ENCODE results near the gene FARP2.

The FARP2 gene

GRCh38 chr2:241359481-241360045 is 3.5 kb downstream of the FARP2 start:
- DNase-seq (ENCODE audit: low read depth), result no peak
- no peak overlapping the region for H3K4me3 ChIP-seq (ENCODE audit: control insufficient read depth, low read depth, low read length)
- no peak for TF ChIP-seq CTCF (conservative IDR thresholded peaks at IDR 0.05; ENCODE audit: control insufficient read depth, insufficient read depth, low read depth, low read length)

- no peak for TF ChIP-seq CTCF (conservative IDR thresholded peaks at IDR 0.05; ENCODE audit: control insufficient read depth, insufficient read depth, low read depth, low read length)
- no peak overlapping the region for H3K4me3 ChIP-seq (ENCODE audit: control insufficient read depth, low read depth, low read length)
- DNase-seq (ENCODE audit: low read depth), result no peak
These were observed 7.3 kb downstream of the FARP2 start for GRCh38 chr2:241363426-241363825.

GRCh38 chr2:241364781-241365180 is 8.7 kb downstream of the FARP2 start:
- TF ChIP-seq CTCF (conservative IDR thresholded peaks at IDR 0.05; ENCODE audit: control insufficient read depth, insufficient read depth, low read depth, low read length), result no peak
- DNase-seq (ENCODE audit: low read depth), result no peak
- no peak overlapping the region for H3K4me3 ChIP-seq (ENCODE audit: control insufficient read depth, low read depth, low read length)

- no peak overlapping the region for H3K4me3 ChIP-seq (ENCODE audit: control insufficient read depth, low read depth, low read length)
- no peak for TF ChIP-seq CTCF (conservative IDR thresholded peaks at IDR 0.05; ENCODE audit: control insufficient read depth, insufficient read depth, low read depth, low read length)
- no peak for DNase-seq (ENCODE audit: low read depth)
These were observed 10.6 kb downstream of the FARP2 start for GRCh38 chr2:241366678-241367077.

- TF ChIP-seq CTCF (conservative IDR thresholded peaks at IDR 0.05; ENCODE audit: control insufficient read depth, insufficient read depth, low read depth, low read length), result no peak
- no peak for DNase-seq (ENCODE audit: low read depth)
These were observed 12.6 kb downstream of the FARP2 start for GRCh38 chr2:241368643-241369042.

GRCh38 chr2:241372361-241372992 is 16.4 kb downstream of the FARP2 start:
- no peak for TF ChIP-seq CTCF (conservative IDR thresholded peaks at IDR 0.05; ENCODE audit: control insufficient read depth, insufficient read depth, low read depth, low read length)
- DNase-seq (ENCODE audit: low read depth), result peak; percentile 27
- H3K4me3 ChIP-seq (ENCODE audit: control insufficient read depth, low read depth, low read length), result no peak overlapping the region

More at GRCh38 chr2:241368643-241369042, 12.6 kb downstream of the FARP2 start:
- no peak overlapping the region for H3K4me3 ChIP-seq (ENCODE audit: control insufficient read depth, low read depth, low read length)

Measured in fibroblast of mammary gland (primary cell).